Right lobe of liver (tissue), 6 donors: Measurements from ENCODE around the gene PFN3. TPM values are rescaled to one million over a fixed set of nuclear protein-coding genes. Genes with fewer than 3 reads are reported as not detected.

Experiments used
- ATAC-seq, 4 donors: fragments of 200-7000 bp; cut with Tn5 transposase; one replicate each; pipeline ENCODE4 v1.9.1; 2020; ENCODE audit warnings: mild to moderate bottlenecking in 4 of 4, moderate library complexity in 4 of 4
- DNase-seq, 3 donors: peaks; one replicate each; pipeline ENCODE4 v3.0.0-alpha.2; 2020
- H3K27ac ChIP-seq, 3 donors: fragments of 200-600 bp; one replicate each; pipeline ENCODE4 v1.8.0; 2022
- H3K27me3 ChIP-seq, 2 donors: fragments of 200-600 bp; one replicate each; pipeline ENCODE4 v1.8.0; 2022
- H3K36me3 ChIP-seq, 4 donors: fragments of 200-600 bp; sonication (generic) in 1 of 4; one replicate each; pipeline versions ENCODE4 v1.5.1 to v1.8.0; 2017 to 2022; ENCODE audit warnings: control low read depth in 1 of 4
- H3K4me1 ChIP-seq, 4 donors: fragments of 200-600 bp; sonication (generic) in 1 of 4; one replicate each; pipeline versions ENCODE4 v1.5.1 to v1.8.0; 2017 to 2022; ENCODE audit warnings: control low read depth in 1 of 4
- H3K4me3 ChIP-seq, 3 donors: fragments of 200-600 bp; one replicate each; pipeline ENCODE4 v1.8.0; 2022
- H3K9me3 ChIP-seq, 4 donors: fragments of 200-600 bp; sonication (generic) in 1 of 4; one replicate each; pipeline versions ENCODE4 v1.5.1 to v1.8.0; 2017 to 2022; ENCODE audit warnings: control low read depth in 1 of 4
- POLR2A ChIP-seq: fragments of 450-650 bp; IDR thresholded peaks from one replicate; pipeline ENCODE4 v1.6.1; 2017; ENCODE audit warnings: antibody characterized with exemption, mild to moderate bottlenecking
- WGBS: methylation state at CpG from one replicate; pipeline ENCODE4 v1.1.6; 2018; ENCODE audit warnings: low coverage, low lambda C conversion rate; ENCODE audit not compliant: insufficient coverage; ENCODE audit errors: missing lambda C conversion rate; 5-methylcytosine and 5-hydroxymethylcytosine counted together
- intact Hi-C, 2 donors: fragments of 100-400 bp; cut with DNase I; formaldehyde crosslinking; loops; one replicate each; pipeline versions ENCODE4 v1.11.2 to v1.14.1; 2022
- long read RNA-seq: library from polyadenylated mRNA; unstranded; transcript quantifications from one replicate; pipeline ENCODE4 v2.0.0, GENCODE V29; 2019
- total RNA-seq, 6 experiments: library from RNA; depleted of rRNA in 2 of 6; stranded (reverse); fragments of >200 nt in 2 of 6; fragmentation: NEBNext Ultra II Directional in 3 of 6; extraction: Animal tissue kit (Norgen Biotek cat#: 25700) in 3 of 6; gene quantifications; one replicate each; pipeline versions ENCODE4 v1.1.0 to v1.2.4, GENCODE V29; 2016 to 2023
- TF ChIP-seq, protein P1 (sequence below), 4 donors: fragments of 200-600 bp in 3 of 4; fragments of 450-650 bp in 1 of 4; IDR thresholded peaks; one replicate each; pipeline versions ENCODE4 v1.5.1 to v1.8.0; 2016 to 2022; ENCODE audit warnings: antibody characterized with exemption in 4 of 4, mild to moderate bottlenecking in 2 of 4
- donor health status: DM: no; HTN: yes; CAD: no.
- donor health status: DM: no; HTN: no; CAD: no.
- donor health status: DM: no; HTN: no; CAD: no.
- donor health status: DM: no; HTN: yes; CAD: no.
- donor health status: DM: no; HTN: yes; CAD: no.

The PFN3 gene
- not detected for total RNA-seq
- long read RNA-seq = 0 reads

- no peaks in the 10 kb centered on the region for H3K27me3 ChIP-seq
- H3K4me3 ChIP-seq = no peak within 1 kb of the TSS
- no peaks in the 10 kb centered on the region for H3K9me3 ChIP-seq
- TF ChIP-seq, protein P1, sequence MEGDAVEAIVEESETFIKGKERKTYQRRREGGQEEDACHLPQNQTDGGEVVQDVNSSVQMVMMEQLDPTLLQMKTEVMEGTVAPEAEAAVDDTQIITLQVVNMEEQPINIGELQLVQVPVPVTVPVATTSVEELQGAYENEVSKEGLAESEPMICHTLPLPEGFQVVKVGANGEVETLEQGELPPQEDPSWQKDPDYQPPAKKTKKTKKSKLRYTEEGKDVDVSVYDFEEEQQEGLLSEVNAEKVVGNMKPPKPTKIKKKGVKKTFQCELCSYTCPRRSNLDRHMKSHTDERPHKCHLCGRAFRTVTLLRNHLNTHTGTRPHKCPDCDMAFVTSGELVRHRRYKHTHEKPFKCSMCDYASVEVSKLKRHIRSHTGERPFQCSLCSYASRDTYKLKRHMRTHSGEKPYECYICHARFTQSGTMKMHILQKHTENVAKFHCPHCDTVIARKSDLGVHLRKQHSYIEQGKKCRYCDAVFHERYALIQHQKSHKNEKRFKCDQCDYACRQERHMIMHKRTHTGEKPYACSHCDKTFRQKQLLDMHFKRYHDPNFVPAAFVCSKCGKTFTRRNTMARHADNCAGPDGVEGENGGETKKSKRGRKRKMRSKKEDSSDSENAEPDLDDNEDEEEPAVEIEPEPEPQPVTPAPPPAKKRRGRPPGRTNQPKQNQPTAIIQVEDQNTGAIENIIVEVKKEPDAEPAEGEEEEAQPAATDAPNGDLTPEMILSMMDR (IDR thresholded peaks at IDR 0.05) = no peak
- no peak for TF ChIP-seq POLR2A
- 49% methylated on average over 7 of the region's 92 CpGs for WGBS
- H3K27ac ChIP-seq = no peak within 1 kb of the TSS
- DNase-seq (peak in 1 of 3 donors; percentile 65), ATAC-seq (peak; percentile 24 to 49 (median 43))
- H3K4me1 ChIP-seq = peaks cover 0 to 20% (median 0%) of the 10 kb centered on the region in 4 donors
- intact Hi-C loops = loop anchor here (5.0 kb wide), 2 partner anchors 37 to 52 kb away; no protein-coding TSS in a partner anchor
- peaks cover 0 to 15% (median 5%) of the 10 kb centered on the region in 4 donors for H3K36me3 ChIP-seq
These were observed at the start of gene PFN3 for GRCh38 chr5:177399997-177400868. PFN3 (minus strand) TSS chr5:177400661; CDS start chr5:177400576, 85 bp downstream.

- Histone ChIP-seq H3K36me3 (no peaks in the 10 kb centered on the region), H3K4me1 (peaks cover 0 to 24% (median 4%) of the 10 kb centered on the region in 4 donors), H3K9me3 (no peaks in the 10 kb centered on the region), H3K27ac (no peak overlapping the region), H3K4me3 (no peak overlapping the region), H3K27me3 (no peaks in the 10 kb centered on the region)
- ATAC-seq (no peak), DNase-seq (no peak)
- 95% methylated on average over 3 of the region's 18 CpGs for WGBS
- intact Hi-C loops = loop anchor here (5.0 to 10.0 kb wide), 3 partner anchors 52 to 135 kb away; partner anchors contain the start of gene MXD3 (in 1 of the 2)
- TF ChIP-seq, protein P1 (IDR thresholded peaks at IDR 0.05) = no peak
- no peak for TF ChIP-seq POLR2A
These were observed 48.9 kb upstream of the PFN3 start for GRCh38 chr5:177449140-177450061.

GRCh38 chr5:177448244-177448950 is 47.9 kb upstream of the PFN3 start:
- Histone ChIP-seq H3K4me1 (peaks cover 0 to 18% (median 1%) of the 10 kb centered on the region in 4 donors), H3K4me3 (no peak overlapping the region), H3K36me3 (no peaks in the 10 kb centered on the region), H3K9me3 (no peaks in the 10 kb centered on the region), H3K27me3 (no peaks in the 10 kb centered on the region), H3K27ac (no peak overlapping the region)
- DNase-seq (no peak), ATAC-seq (no peak)
- 78% methylated on average over 5 of the region's 6 CpGs for WGBS
- intact Hi-C loops = no loop called here
- TF ChIP-seq, protein P1 (IDR thresholded peaks at IDR 0.05) = no peak
- no peak for TF ChIP-seq POLR2A

- Histone ChIP-seq H3K27ac (no peak overlapping the region), H3K27me3 (no peaks in the 10 kb centered on the region), H3K4me3 (no peak overlapping the region), H3K9me3 (no peaks in the 10 kb centered on the region), H3K4me1 (peaks cover 0 to 18% (median 1%) of the 10 kb centered on the region in 4 donors), H3K36me3 (no peaks in the 10 kb centered on the region)
- ATAC-seq (peak; percentile 31 to 82 (median 52)), DNase-seq (peak; percentile 72 to 85 (median 72))
- peak; percentile 17 for TF ChIP-seq POLR2A
- TF ChIP-seq, protein P1 (IDR thresholded peaks at IDR 0.05) = no peak
- intact Hi-C loops = no loop called here
- WGBS = 0% methylated on average over 2 of the region's 23 CpGs
These were observed 47.3 kb upstream of the PFN3 start for GRCh38 chr5:177447611-177448243.
